ENCODE measurements around the gene DYNLT3. TPM values are rescaled to one million over a fixed set of nuclear protein-coding genes. Genes with fewer than 3 reads are reported as not detected.

DYNLT3 gene
- total RNA-seq, 4 donors from 2014 or later: 10.5 to 16.9 (median 11.1) TPM

GRCh38 chrX:37820646-37821045, 26.7 kb downstream of the DYNLT3 start:
- TF ChIP-seq POLR2AphosphoS5 (IDR thresholded peaks at IDR 0.05): no peak
- TF ChIP-seq POLR2A (IDR thresholded peaks at IDR 0.05): no peak
- no peak for TF ChIP-seq EP300 (IDR thresholded peaks at IDR 0.05)
- no peak for TF ChIP-seq CTCF (IDR thresholded peaks at IDR 0.05)
- no peaks in the 10 kb centered on the region for H3K9me3 ChIP-seq
- no peaks in the 10 kb centered on the region for H3K36me3 ChIP-seq
- no peak for DNase-seq (ENCODE audit: low spot score in 2 of 2)
- no peak overlapping the region for H3K27ac ChIP-seq
- no peak overlapping the region for H3K4me3 ChIP-seq
- H3K27me3 ChIP-seq: no peaks in the 10 kb centered on the region
- whole genome bisulfite sequencing: 64% methylated on average over 1 of the region's 1 CpG
- no peaks in the 10 kb centered on the region for H3K4me1 ChIP-seq

- Histone ChIP-seq H3K9me3 (no peaks in the 10 kb centered on the region), H3K27ac (no peak overlapping the region), H3K4me3 (no peak overlapping the region), H3K4me1 (no peaks in the 10 kb centered on the region), H3K36me3 (no peaks in the 10 kb centered on the region), H3K27me3 (no peaks in the 10 kb centered on the region)
- 48% methylated on average over 2 of the region's 2 CpGs for WGBS
- no peak for DNase-seq (ENCODE audit: low spot score in 2 of 2)
- no peak for TF ChIP-seq POLR2A (IDR thresholded peaks at IDR 0.05)
- TF ChIP-seq EP300 (IDR thresholded peaks at IDR 0.05): no peak
These were observed 29.3 kb downstream of the DYNLT3 start for GRCh38 chrX:37818031-37818430.

GRCh38 chrX:37817579-37817978, 29.8 kb downstream of the DYNLT3 start:
- Histone ChIP-seq H3K4me1 (no peaks in the 10 kb centered on the region), H3K9me3 (no peaks in the 10 kb centered on the region), H3K36me3 (no peaks in the 10 kb centered on the region), H3K4me3 (no peak overlapping the region), H3K27ac (no peak overlapping the region), H3K27me3 (no peaks in the 10 kb centered on the region)
- WGBS: 55% methylated on average over 3 of the region's 3 CpGs
- no peak for DNase-seq (ENCODE audit: low spot score in 2 of 2)
- TF ChIP-seq CTCF (IDR thresholded peaks at IDR 0.05): no peak
- TF ChIP-seq EP300 (IDR thresholded peaks at IDR 0.05): no peak
- no peak for TF ChIP-seq POLR2A (IDR thresholded peaks at IDR 0.05)

- Histone ChIP-seq H3K9me3 (no peaks in the 10 kb centered on the region), H3K4me3 (no peak overlapping the region), H3K4me1 (no peaks in the 10 kb centered on the region), H3K27ac (no peak overlapping the region), H3K36me3 (no peaks in the 10 kb centered on the region), H3K27me3 (no peaks in the 10 kb centered on the region)
- DNase-seq (ENCODE audit: low spot score in 2 of 2): no peak
- TF ChIP-seq POLR2A (IDR thresholded peaks at IDR 0.05) (no peak), CTCF (IDR thresholded peaks at IDR 0.05) (no peak), EP300 (IDR thresholded peaks at IDR 0.05) (no peak), POLR2AphosphoS5 (IDR thresholded peaks at IDR 0.05) (no peak)
- 81% methylated on average over 2 of the region's 2 CpGs for WGBS
These were observed 30.2 kb downstream of the DYNLT3 start for GRCh38 chrX:37817176-37817575.

GRCh38 chrX:37816766-37817165, 30.6 kb downstream of the DYNLT3 start:
- Histone ChIP-seq H3K4me1 (no peaks in the 10 kb centered on the region), H3K36me3 (no peaks in the 10 kb centered on the region), H3K27ac (no peak overlapping the region), H3K4me3 (no peak overlapping the region), H3K27me3 (no peaks in the 10 kb centered on the region), H3K9me3 (no peaks in the 10 kb centered on the region)
- 71% methylated on average over 4 of the region's 4 CpGs for WGBS
- no peak for DNase-seq (ENCODE audit: low spot score in 2 of 2)
- no peak for TF ChIP-seq EP300 (IDR thresholded peaks at IDR 0.05)
- TF ChIP-seq CTCF (IDR thresholded peaks at IDR 0.05): no peak
- TF ChIP-seq POLR2A (IDR thresholded peaks at IDR 0.05): no peak
- TF ChIP-seq POLR2AphosphoS5 (IDR thresholded peaks at IDR 0.05): no peak

- H3K9me3 ChIP-seq: no peaks in the 10 kb centered on the region
- no peaks in the 10 kb centered on the region for H3K36me3 ChIP-seq
- TF ChIP-seq POLR2A (IDR thresholded peaks at IDR 0.05) (no peak), EP300 (IDR thresholded peaks at IDR 0.05) (no peak), POLR2AphosphoS5 (IDR thresholded peaks at IDR 0.05) (no peak), CTCF (IDR thresholded peaks at IDR 0.05) (no peak)
- no peak for DNase-seq (ENCODE audit: low spot score in 2 of 2)
- no peak overlapping the region for H3K27ac ChIP-seq
- H3K4me1 ChIP-seq: no peaks in the 10 kb centered on the region
- WGBS: 65% methylated on average over 5 of the region's 5 CpGs
- no peak overlapping the region for H3K4me3 ChIP-seq
- no peaks in the 10 kb centered on the region for H3K27me3 ChIP-seq
These were observed 32.0 kb downstream of the DYNLT3 start for GRCh38 chrX:37815366-37815765.

Measured in suprapubic skin (tissue), 4 donors.